Neuronal stem cell (in vitro differentiated cells): Measurements from ENCODE around the gene IFFO2.
A peak's percentile ranks its signal among the peaks of the same experiment; 100 is the strongest.

Source experiments
- DNase-seq: peaks from one replicate; pipeline ENCODE4 v3.0.0-alpha.2; 2013; ENCODE audit warnings: low spot score
- H2AFZ ChIP-seq: one replicate; pipeline ENCODE4 v1.6.1; 2013; ENCODE audit warnings: mild to moderate bottlenecking, low read length, inconsistent platforms
- H2AK5ac ChIP-seq: 2 replicates; pipeline ENCODE4 v1.6.1; 2013; ENCODE audit warnings: low read depth, mild to moderate bottlenecking, inconsistent platforms, low read length, moderate library complexity, mixed read lengths
- H2BK120ac ChIP-seq: 2 replicates; pipeline ENCODE4 v1.6.1; 2013; ENCODE audit warnings: low read depth, mild to moderate bottlenecking, inconsistent platforms, low read length, moderate library complexity, mixed read lengths
- H2BK12ac ChIP-seq: one replicate; pipeline ENCODE4 v1.6.1; 2013; ENCODE audit warnings: low read length, inconsistent platforms
- H2BK15ac ChIP-seq: 2 replicates; pipeline ENCODE4 v1.6.1; 2013; ENCODE audit warnings: mild to moderate bottlenecking, low read length, inconsistent platforms, mixed read lengths
- H2BK5ac ChIP-seq: one replicate; pipeline ENCODE4 v1.6.1; 2013; ENCODE audit warnings: inconsistent platforms, mild to moderate bottlenecking, low read length, moderate library complexity
- H3K14ac ChIP-seq: one replicate; pipeline ENCODE4 v1.6.1; 2013; ENCODE audit warnings: low read length, inconsistent platforms
- H3K18ac ChIP-seq: 2 replicates; pipeline ENCODE4 v1.6.1; 2013; ENCODE audit warnings: low read length, inconsistent platforms
- H3K23ac ChIP-seq: 2 replicates; pipeline ENCODE4 v1.6.1; 2013; ENCODE audit warnings: low read depth, mild to moderate bottlenecking, mixed read lengths, low read length, inconsistent platforms; ENCODE audit not compliant: poor library complexity
- H3K27ac ChIP-seq: replicated peaks from 3 replicates; pipeline ENCODE4 v1.5.1; 2013; ENCODE audit warnings: low read length, inconsistent platforms
- H3K27me3 ChIP-seq, 3 experiments: 2 replicates each; pipeline ENCODE4 v1.6.1; 2013; ENCODE audit warnings: low read length in 3 of 3, mild to moderate bottlenecking in 2 of 3, inconsistent platforms in 1 of 3, low read depth in 1 of 3, mixed read lengths in 1 of 3, moderate library complexity in 1 of 3; ENCODE audit not compliant: control insufficient read depth in 3 of 3, insufficient read depth in 3 of 3
- H3K36me3 ChIP-seq, 2 donors: replicated peaks in 1 of 2; 2 replicates each; pipeline ENCODE4 v1.6.1; 2013; ENCODE audit warnings: low read length in 2 of 2; ENCODE audit not compliant: control insufficient read depth in 2 of 2, insufficient read depth in 2 of 2
- H3K4ac ChIP-seq: 2 replicates; pipeline ENCODE4 v1.6.1; 2013; ENCODE audit warnings: inconsistent platforms, mild to moderate bottlenecking, low read length, moderate library complexity
- H3K4me1 ChIP-seq, 2 donors: 1 replicate in 1 of 2; 2 replicates in 1 of 2; pipeline ENCODE4 v1.6.1; 2013; ENCODE audit warnings: low read length in 2 of 2, low read depth in 1 of 2; ENCODE audit not compliant: control insufficient read depth in 2 of 2, insufficient read depth in 1 of 2
- H3K4me2 ChIP-seq: one replicate; pipeline ENCODE4 v1.6.1; 2013; ENCODE audit warnings: mild to moderate bottlenecking, low read length, inconsistent platforms; ENCODE audit not compliant: insufficient read depth, poor library complexity, severe bottlenecking
- H3K4me3 ChIP-seq, 2 donors: 2 replicates each; pipeline ENCODE4 v1.5.1; 2013; ENCODE audit warnings: low read length in 2 of 2, mild to moderate bottlenecking in 2 of 2, inconsistent platforms in 1 of 2, moderate library complexity in 1 of 2
- H3K79me1 ChIP-seq: one replicate; pipeline ENCODE4 v1.6.1; 2013; ENCODE audit warnings: low read depth, mild to moderate bottlenecking, inconsistent platforms, low read length, moderate library complexity
- H3K9ac ChIP-seq: one replicate; pipeline ENCODE4 v1.6.1; 2013; ENCODE audit warnings: mild to moderate bottlenecking, low read depth, low read length, inconsistent platforms; ENCODE audit not compliant: poor library complexity
- H3K9me3 ChIP-seq, 2 donors: replicated peaks in 1 of 2; 2 replicates each; pipeline versions ENCODE3 to v1.6.1; 2013; ENCODE audit warnings: low read length in 2 of 2, mild to moderate bottlenecking in 2 of 2, inconsistent platforms in 1 of 2, low read depth in 1 of 2, mixed read lengths in 1 of 2, moderate library complexity in 1 of 2; ENCODE audit not compliant: control insufficient read depth in 2 of 2, insufficient read depth in 1 of 2
- H4K8ac ChIP-seq: one replicate; pipeline ENCODE4 v1.6.1; 2013; ENCODE audit warnings: low read depth, mild to moderate bottlenecking, inconsistent platforms, low read length, moderate library complexity
- H4K91ac ChIP-seq: one replicate; pipeline ENCODE4 v1.6.1; 2013; ENCODE audit warnings: low read length, low read depth, mild to moderate bottlenecking, inconsistent platforms; ENCODE audit not compliant: poor library complexity
- WGBS, 2 donors: extraction: QIAGEN DNeasy Blood & Tissue Kit; methylation state at CpG; one replicate each; pipeline ENCODE4 v1.1.7; 2013; ENCODE audit warnings: missing lambda C conversion rate in 2 of 2, mixed read lengths in 1 of 2; ENCODE audit not compliant: insufficient read length in 2 of 2, insufficient replicate concordance in 1 of 2; ENCODE audit errors: extremely low coverage in 2 of 2; 5-methylcytosine and 5-hydroxymethylcytosine counted together

IFFO2 gene

GRCh38 chr1:18883636-18884418 is 72.6 kb downstream of the IFFO2 start:
- no peak overlapping the region for H3K4me3 ChIP-seq
- no peak overlapping the region for H3K23ac ChIP-seq
- H3K14ac ChIP-seq, result no peak overlapping the region
- no peak overlapping the region for H2BK120ac ChIP-seq
- no peak overlapping the region for H2AFZ ChIP-seq
- H2AK5ac ChIP-seq, result no peak overlapping the region
- no peak overlapping the region for H3K4ac ChIP-seq
- H3K9me3 ChIP-seq, result no peaks in the 10 kb centered on the region
- H2BK5ac ChIP-seq, result peak overlapping the region; percentile 57
- no peak overlapping the region for H2BK15ac ChIP-seq
- H3K4me1 ChIP-seq, result no peaks in the 10 kb centered on the region
- H3K79me1 ChIP-seq, result peaks cover 5% of the 10 kb centered on the region
- peak; percentile 64 for DNase-seq
- H3K36me3 ChIP-seq, result peaks cover 4 to 7% of the 10 kb centered on the region in 2 donors
- no CpG with 5 or more reads among the region's 14 CpGs for WGBS, 2 donors
- H3K27ac ChIP-seq, result no peak overlapping the region
- H3K4me2 ChIP-seq, result no peak overlapping the region
- H2BK12ac ChIP-seq, result no peak overlapping the region
- no peak overlapping the region for H4K8ac ChIP-seq
- no peak overlapping the region for H3K18ac ChIP-seq
- H4K91ac ChIP-seq, result no peak overlapping the region
- no peaks in the 10 kb centered on the region for H3K27me3 ChIP-seq
- no peak overlapping the region for H3K9ac ChIP-seq

- Histone ChIP-seq H3K4me3 (no peak overlapping the region), H3K14ac (no peak overlapping the region), H3K79me1 (peaks cover 5% of the 10 kb centered on the region), H3K4me1 (no peaks in the 10 kb centered on the region), H3K18ac (no peak overlapping the region), H3K9me3 (no peaks in the 10 kb centered on the region), H3K27ac (no peak overlapping the region), H2AFZ (no peak overlapping the region), H2BK15ac (peak overlapping the region; percentile 51), H3K4me2 (no peak overlapping the region), H3K36me3 (peaks cover 4 to 7% of the 10 kb centered on the region in 2 donors), H3K27me3 (no peaks in the 10 kb centered on the region), H3K23ac (no peak overlapping the region), H2BK12ac (no peak overlapping the region), H2BK120ac (no peak overlapping the region), H3K4ac (no peak overlapping the region), H4K8ac (no peak overlapping the region), H2AK5ac (peak overlapping the region; percentile 60), H3K9ac (no peak overlapping the region), H2BK5ac (peak overlapping the region; percentile 57), H4K91ac (no peak overlapping the region)
- no CpG with 5 or more reads among the region's 23 CpGs for WGBS, 2 donors
- DNase-seq, result no peak
Observed at GRCh38 chr1:18883079-18883478, 73.4 kb downstream of the IFFO2 start.

DNA sequence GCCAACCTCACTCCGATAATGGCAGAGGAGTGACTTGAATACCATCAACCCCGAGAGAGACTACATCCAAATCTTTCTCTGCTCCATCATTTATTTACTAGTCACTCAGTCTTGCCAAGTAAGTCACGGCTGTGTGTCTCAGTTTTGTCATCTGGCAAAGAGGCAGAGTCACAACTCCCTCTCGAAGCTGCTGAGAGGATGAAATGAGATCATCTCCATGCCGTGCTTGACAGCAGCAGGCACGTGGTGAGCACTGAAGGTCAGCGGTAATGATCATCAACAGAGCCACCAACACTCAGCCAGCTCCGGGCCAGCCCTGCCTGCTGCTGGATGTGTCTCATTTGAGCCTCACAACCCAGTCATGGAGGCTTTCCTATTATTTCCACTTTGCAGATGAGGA is 74.0 kb downstream of the IFFO2 start:
- no peak for DNase-seq
- Histone ChIP-seq H3K27me3 (no peaks in the 10 kb centered on the region), H3K4me2 (no peak overlapping the region), H4K8ac (no peak overlapping the region), H4K91ac (no peak overlapping the region), H3K4me1 (no peaks in the 10 kb centered on the region), H3K4me3 (no peak overlapping the region), H3K4ac (no peak overlapping the region), H3K18ac (no peak overlapping the region), H3K79me1 (peaks cover 5% of the 10 kb centered on the region), H3K36me3 (peaks cover 4 to 7% of the 10 kb centered on the region in 2 donors), H2AFZ (no peak overlapping the region), H3K23ac (no peak overlapping the region), H2BK15ac (no peak overlapping the region), H2BK5ac (no peak overlapping the region), H2AK5ac (no peak overlapping the region), H3K14ac (no peak overlapping the region), H2BK120ac (no peak overlapping the region), H3K9me3 (no peaks in the 10 kb centered on the region), H3K27ac (no peak overlapping the region), H2BK12ac (no peak overlapping the region), H3K9ac (no peak overlapping the region)
- WGBS, 2 donors, result no CpG with 5 or more reads among the region's 8 CpGs

GRCh38 chr1:18881642-18882431 is 74.6 kb downstream of the IFFO2 start:
- H2BK15ac ChIP-seq, result no peak overlapping the region
- H2BK12ac ChIP-seq, result no peak overlapping the region
- no peak overlapping the region for H3K4me3 ChIP-seq
- H3K23ac ChIP-seq, result no peak overlapping the region
- no peaks in the 10 kb centered on the region for H3K9me3 ChIP-seq
- no peak overlapping the region for H3K4me2 ChIP-seq
- H4K91ac ChIP-seq, result no peak overlapping the region
- DNase-seq, result no peak
- no peaks in the 10 kb centered on the region for H3K27me3 ChIP-seq
- H3K4ac ChIP-seq, result no peak overlapping the region
- H3K36me3 ChIP-seq, result peaks cover 4 to 7% of the 10 kb centered on the region in 2 donors
- H2BK5ac ChIP-seq, result no peak overlapping the region
- H2AFZ ChIP-seq, result no peak overlapping the region
- peak overlapping the region; percentile 14 for H3K9ac ChIP-seq
- no peaks in the 10 kb centered on the region for H3K4me1 ChIP-seq
- H3K14ac ChIP-seq, result no peak overlapping the region
- peaks cover 4% of the 10 kb centered on the region for H3K79me1 ChIP-seq
- H2BK120ac ChIP-seq, result no peak overlapping the region
- no peak overlapping the region for H3K27ac ChIP-seq
- no CpG with 5 or more reads among the region's 24 CpGs for WGBS, 2 donors
- H3K18ac ChIP-seq, result no peak overlapping the region
- no peak overlapping the region for H4K8ac ChIP-seq
- H2AK5ac ChIP-seq, result no peak overlapping the region
